GM19238 (cell line): Measurements from ENCODE around the gene PRPF31.

ENCODE experiments used
- DNase-seq: peaks from one replicate; pipeline ENCODE4 v3.0.0; 2011; ENCODE audit warnings: low spot score; ENCODE audit not compliant: insufficient read length

Gene PRPF31

DNA sequence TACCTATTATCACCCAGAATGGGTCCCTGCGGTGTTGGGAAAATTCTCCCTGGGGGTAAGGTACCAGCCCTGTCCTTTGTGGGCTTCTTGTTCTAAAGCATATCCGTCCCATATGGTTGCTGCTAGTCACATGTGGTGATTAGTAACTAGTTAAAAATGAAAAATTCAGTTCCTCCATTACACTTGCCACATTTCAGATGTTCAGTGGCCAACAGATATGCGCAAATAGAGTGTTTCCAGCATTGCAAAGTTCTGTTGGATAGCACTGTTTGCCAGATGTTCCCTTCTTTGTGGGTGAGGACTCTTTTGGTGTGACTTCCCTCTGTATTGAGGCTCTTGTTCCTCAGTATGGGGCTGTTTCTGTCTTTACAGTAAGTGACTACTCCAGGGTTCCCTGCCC, 25.8 kb downstream of the PRPF31 start:
- DNase-seq: no peak

DNA sequence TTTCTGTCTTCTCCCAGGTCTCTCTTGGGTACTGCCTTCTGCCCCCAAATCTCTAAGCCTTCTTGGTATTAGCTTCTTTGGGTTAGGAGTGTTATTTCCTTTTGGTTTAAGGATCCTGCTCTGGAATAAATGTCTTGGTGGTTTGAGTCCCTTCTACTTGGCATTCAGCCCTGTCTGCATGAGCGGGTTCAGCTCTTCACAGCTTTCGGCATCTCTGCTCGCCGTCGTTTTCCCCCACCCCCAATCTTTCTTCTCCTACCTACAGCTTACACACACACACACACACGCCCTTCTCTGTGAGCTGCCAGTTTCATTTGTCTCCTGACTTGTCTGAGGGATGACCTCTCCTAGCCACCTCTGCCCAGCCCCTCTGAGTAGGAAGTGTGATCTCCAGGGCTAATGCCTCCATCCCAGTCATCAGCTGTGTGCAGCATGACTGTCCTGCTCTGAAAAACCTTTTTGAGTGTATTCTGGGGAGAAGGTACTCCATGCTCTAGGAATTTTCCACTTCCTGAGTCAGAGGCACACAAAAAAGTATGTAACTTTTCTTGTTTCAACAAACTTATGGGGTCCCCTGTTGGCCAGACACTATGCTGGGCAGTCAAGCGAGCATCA, 26.7 kb downstream of the PRPF31 start:
- DNase-seq: no peak

DNA sequence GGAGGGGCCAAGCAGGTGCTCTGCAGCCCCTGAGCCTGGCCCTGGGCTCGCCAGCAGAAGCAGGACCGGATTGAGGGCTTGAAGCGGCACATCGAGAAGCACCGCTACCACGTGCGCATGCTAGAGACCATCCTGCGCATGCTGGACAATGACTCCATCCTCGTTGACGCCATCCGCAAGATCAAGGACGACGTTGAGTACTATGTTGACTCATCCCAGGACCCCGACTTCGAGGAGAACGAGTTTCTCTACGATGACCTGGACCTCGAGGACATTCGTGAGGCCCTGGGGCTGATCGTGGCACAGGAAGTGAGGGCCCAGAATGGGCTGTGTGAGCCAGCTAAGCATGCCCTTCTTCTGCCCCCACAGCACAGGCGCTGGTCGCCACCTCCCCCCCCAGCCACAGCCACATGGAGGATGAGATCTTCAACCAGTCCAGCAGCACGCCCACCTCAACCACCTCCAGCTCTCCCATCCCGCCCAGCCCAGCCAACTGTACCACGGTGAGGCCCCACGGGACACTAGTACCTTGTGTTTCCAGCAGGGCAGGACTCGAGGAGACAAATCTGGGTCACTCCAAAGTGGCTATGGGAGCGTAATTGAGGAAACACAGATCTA, 30.1 kb downstream of the PRPF31 start:
- DNase-seq: no peak

DNA sequence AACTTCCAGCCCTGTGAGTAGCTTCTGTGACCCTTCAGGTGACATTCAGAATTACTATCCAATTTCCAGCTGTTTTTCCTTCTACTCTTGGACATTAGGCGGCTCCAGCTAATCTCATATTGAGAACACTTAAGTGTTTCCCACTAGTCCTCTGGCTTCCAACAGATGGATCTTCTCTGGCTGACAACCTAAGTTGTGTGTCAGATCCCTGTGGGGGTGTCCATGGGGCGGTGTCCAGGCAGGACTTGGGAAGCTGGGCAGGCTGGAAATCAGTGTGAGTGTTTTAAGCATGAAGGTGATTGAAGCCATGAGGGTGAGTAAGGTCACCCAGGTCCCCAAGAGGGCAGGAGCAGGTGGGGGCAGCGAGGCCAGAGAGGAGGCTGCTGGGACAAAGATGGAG, 32.1 kb downstream of the PRPF31 start:
- DNase-seq: no peak

DNA sequence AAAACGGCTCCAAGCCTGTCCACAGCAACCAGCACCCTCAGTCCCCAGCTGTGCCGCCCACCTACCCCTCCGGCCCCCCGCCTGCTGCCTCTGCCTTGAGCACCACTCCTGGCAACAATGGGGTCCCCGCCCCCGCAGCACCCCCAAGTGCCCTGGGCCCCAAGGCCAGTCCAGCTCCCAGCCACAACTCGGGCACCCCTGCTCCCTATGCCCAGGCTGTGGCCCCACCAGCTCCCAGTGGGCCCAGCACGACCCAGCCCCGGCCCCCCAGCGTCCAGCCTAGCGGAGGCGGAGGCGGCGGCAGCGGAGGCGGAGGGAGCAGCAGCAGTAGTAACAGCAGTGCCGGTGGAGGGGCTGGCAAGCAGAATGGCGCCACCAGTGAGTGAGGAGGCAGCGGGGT, 32.6 kb downstream of the PRPF31 start:
- DNase-seq: no peak

DNA sequence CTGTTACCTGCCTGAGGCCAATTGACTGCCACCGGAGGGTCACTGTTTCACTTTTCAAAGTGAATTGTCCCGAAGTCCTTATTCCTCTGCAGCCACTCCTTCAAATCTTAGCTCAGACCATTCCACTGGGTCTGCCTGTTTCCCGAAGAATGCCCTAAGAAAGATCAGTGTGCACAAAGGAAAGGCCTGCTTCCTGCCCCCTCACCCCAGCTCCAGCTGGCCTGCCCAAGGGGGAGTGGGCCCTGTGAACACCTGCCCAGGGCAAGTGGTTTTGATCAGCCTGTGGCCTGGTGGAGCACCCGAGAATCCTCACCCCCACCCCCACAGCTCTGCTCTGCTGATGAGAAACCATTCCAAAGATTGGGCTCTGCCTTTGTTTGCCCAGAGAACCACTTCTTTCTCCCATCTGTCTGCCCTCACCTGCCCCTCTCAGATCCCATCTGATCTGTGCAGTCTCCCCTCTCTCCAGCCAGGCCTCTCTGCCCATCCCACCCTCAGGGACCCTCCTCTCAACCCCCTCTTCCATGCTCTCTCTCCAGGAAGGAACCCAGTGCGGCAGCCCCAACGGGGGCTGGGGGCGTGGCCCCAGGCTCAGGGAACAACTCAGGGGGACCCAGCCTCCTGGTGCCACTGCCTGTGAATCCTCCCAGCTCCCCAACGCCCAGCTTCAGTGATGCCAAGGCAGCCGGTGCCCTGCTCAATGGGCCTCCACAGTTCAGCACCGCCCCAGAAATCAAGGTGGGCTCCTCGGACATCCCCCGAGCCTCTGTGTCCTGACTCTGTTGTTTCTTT, 33.7 kb downstream of the PRPF31 start:
- no peak for DNase-seq

DNA sequence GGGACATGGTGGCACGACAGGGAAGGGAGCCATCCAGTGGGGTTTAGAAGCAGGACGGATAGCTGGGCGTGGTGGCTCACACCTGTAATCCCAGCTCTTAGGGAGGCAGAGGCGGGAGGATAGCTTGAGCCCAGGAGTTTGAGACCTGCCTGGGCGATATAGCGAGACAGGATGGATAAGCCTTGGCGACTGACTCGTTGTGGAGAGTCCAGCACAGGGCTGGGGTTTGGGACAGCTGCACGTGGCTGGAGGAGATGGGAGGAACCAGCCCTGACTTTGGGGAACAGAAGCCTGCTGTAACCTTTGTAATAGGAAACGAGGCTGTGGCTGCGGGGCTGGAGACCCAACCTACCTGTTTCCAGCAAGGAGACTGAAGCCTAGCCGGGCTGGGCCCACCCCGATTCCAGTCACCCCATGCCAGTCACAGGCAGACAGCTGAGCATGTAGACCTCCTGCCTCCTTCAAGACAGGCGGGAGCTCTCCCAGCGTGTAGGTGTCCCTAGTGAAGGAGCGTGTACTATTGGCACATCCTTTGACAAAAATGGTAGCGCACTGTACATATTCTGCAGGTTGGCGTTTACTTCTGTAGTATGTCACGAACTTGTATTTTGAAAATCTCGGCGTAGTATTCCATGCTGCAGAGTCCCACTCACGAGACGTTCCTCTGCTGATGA, 35.9 kb downstream of the PRPF31 start:
- no peak for DNase-seq

DNA sequence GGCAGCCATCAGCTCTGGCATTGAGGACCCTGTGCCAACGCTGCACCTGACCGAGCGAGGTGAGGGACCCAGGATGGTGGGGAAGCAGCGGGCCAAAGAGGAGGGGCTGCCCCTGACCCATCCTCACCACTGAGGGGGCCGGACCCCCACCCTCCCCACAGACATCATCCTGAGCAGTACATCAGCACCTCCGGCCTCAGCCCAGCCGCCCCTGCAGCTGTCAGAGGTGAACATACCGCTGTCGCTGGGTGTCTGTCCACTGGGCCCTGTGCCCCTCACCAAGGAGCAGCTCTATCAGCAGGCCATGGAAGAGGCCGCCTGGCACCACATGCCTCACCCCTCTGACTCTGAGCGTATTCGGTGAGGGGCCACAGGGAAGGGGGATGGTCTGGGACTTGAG, 36.7 kb downstream of the PRPF31 start:
- DNase-seq: no peak

DNA sequence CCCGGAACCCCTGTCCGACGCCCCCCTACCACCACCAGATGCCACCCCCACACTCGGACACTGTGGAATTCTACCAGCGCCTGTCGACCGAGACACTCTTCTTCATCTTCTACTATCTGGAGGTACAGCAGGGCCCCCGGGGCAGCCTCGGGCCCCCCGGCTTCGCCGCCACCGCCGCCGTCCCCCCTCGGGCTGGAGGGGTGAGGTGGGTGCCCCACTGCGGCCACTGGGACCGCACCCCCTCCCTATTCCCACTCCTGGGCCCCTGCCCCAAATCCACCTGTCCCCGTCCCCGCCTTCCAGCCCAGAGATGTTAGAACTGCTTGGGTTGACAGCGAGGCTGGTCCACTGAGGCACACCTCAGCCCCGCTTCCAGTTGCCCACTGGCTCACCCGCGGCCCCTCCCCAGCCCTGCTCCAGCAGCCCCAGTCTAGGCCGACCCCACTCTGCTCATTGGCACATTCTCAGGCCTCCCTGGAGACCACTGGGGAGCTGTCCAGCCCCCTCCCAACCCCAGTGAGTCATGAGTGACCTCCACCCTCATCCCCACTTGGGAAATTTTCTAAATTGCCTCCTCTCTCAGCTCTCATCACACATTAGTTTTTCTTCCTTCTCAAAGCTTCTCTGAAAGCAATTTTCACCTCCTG, 37.4 kb downstream of the PRPF31 start:
- DNase-seq: no peak

DNA sequence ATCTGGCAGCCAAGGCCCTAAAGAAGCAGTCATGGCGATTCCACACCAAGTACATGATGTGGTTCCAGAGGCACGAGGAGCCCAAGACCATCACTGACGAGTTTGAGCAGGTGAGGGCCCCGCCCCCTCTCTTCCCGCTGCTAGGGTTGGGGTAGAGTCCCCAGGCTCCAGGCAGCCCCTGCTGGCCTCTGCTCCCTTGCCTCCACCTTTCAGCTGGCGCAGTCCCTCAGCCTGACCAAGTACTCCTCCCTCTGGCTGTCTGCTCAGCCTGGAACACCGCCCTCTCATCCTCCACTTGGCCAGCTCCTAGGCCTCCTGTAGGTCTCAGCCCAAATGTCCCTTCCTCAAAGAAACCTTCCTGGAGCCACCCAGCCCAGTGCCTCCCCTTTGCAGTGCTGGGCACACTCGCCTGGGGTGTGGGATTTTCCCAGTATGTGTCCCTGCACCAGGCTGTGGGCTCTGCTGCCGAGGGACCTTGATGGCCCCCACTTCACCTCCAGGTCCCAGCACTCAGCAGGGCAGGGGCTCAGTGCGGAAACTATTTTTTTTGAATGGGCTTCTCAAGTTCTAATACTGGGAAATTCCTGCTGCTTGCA, 38.3 kb downstream of the PRPF31 start:
- DNase-seq: no peak

DNA sequence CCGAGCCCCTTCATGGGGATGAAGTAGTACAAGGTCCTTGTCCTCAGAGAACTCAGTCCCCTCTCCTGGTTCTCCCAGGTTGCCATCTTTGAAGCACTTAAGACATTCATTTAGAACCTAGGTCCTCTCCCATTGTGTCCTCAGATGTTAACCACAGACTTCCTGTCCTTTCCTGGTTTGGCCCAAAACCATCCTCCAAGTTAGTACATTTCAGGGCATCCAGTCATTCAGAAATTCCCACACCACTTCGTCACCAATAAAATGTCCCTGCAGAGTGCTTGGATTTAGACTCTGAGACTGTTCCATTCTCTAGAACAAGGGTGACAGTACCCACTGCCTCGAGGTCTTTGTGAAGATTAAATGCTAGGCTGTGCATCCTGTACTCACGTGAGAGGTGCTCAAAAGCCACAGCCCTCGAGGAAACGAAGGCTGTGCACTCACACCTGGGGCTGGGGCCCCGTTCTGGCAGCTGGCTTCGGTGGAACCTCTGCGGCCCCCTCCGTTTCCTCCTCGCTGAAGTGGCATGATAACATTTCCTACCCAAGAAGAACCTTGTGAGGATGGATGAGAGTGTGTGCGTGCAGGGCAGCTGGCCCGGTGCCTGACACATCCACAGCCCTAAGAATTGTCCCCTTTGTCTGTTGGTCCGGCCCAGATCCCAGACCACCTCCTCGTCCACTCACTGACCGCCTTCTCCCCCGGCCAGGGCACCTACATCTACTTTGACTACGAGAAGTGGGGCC, 39.2 kb downstream of the PRPF31 start:
- no peak for DNase-seq

DNA sequence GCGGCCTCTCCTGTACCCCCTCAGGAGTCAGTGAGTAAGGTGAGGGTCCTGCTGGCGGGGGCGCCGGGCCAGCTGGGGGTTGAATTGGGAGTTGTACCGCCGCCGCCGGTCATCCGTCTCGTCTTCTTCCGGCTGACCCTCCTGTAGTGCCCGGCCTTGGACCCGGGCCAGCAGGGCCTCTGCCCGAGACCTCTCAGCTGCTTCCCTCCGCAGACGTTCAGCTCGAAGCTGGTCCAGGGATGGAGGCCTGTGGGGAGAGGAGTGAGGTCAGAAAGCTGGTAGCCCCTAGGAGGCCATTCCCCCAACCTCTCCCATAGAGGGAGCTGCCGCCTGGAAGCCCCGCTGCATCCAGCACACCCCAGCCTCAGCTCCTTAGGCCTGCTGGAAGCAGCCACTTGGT, 40.1 kb downstream of the PRPF31 start:
- no peak for DNase-seq

DNA sequence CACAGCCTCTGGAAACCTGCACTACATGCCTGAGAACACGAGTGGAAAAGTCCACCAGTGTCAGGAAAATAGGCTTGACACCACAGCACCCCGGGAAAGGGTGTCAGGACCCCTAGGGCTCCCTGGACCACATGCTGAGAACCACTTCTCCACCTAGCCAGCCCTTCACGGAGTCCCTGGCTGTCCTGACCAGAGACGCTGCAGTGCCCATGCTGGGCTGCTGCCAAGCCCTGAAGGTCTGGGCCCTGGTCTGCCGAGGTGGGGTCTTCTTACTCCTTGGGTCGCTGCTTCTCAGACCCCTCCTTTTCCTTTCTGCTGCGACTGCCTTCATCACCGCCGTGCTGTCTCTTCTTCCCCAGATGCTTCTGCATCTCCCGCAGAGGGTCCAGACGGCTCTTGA, 40.9 kb downstream of the PRPF31 start:
- no peak for DNase-seq

DNA sequence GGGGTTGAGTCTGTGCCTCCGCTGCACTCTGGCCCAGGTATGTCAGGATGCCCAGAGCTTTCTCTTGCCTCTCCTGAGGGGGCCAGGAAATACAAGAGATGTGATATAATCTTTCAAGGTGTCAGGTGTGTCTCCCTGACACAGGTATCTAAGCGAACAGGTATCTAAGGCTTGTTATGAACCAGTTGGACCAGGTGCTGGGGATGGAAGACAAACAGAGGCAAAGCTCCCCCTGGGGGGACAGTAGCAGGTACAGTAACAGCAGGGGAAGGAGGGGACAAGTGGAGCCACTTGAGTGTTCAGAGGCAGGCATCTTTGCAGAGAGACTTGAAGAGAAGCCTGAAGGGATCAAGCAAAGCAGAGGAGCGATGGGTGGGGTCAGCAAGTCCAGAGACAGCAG, 41.4 kb downstream of the PRPF31 start:
- no peak for DNase-seq

DNA sequence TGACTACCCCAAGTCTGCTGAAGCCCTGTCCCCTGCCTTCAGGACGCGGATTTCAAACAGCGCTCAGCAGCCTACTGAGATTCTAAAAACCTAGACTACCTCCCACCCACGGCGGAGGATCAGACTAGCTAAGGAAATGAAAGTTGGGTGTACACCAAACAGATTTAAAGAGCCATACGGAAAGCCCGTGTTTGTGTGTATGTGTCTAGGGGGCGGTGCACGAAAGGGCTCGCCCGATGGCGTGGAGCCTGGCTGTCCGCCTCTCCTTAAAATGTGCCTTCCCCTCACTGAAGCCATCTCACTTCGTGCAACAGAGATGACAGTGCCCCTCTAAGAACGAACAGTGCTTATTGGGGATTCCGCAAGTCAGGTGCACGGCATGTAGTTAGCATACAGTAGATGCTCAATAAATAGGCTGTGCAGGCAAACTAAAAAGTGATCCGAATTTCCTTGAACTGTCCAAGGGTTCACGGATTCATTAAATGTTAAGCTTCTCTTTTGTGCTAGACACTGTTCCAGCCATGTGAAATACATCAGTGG, 43.3 kb downstream of the PRPF31 start:
- DNase-seq: peak; percentile 39

DNA sequence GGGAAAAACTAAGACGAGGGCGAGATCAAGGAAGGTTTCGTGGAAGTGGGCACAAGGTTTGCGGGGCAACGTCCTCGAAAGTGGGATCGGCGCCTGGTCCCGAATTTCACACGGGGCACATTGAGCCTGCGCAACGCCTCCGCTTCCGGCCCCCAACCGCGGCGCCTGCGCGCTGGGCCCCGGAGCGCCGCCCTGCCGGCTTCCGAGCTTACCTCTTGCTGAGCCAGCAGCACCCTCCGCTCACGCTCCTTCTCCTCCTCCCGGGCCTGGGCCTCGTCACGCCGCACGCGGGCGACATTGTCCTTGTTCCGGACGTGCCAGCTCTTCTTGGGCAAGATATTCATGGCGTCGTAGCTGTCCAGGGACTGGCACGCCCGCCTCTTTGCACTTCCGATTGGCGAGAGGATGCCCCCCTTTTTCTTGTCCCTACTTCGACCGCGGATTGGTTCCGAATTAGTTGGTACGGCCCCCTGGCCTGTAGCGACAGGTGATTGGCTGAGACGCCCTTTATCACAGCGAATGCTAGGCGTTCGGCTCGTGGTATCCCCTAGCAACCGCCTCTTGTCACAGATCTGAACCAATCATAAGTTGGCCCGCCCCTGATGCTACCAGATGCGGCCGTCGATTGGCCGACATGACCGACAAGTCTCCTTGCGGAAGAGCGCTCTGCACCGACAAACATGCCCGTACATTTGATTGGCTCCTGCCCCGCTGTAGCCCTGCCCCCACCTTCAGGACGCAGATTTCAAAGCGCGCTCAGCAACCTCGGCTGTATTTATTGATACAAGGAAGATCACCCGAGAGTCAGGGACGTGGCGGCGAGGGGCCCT, 44.0 kb downstream of the PRPF31 start, which contains the start of gene LENG1:
LENG1 (minus strand) TSS at position 370 of the 830 bp plus-strand sequence; CDS start at position 344, 26 bp downstream.
- peak; percentile 99 for DNase-seq

DNA sequence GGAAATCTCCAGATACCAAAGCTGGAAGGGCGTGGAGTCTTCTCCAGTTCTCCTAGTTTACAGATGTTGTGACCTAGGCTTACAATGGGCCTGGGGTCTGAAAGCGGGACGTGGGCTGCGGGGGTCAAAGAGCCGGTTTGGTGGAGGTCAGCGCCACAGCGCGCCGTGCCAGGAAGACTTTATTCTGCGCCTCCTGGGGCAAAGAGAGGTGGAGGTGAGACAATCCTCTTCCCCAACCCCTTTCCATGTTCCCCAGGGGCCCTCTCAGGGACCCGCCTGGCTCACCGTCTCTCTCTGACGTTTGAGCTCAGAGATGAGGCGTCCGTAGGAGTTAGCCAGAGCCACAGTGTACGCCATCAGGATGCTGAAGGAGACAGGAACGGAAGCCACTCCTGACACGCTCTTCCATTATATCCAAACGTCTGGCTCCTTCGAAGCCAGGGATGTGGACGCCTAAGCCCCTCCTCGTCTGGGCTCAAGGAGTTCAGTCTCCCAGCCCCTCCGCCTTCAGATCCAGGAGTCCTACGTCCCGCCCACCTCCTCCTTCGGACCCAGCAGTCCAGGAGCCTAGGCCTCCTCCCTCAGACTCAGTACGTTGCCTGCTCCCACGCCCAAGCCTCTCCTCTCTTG, 44.7 kb downstream of the PRPF31 start:
- no peak for DNase-seq

DNA sequence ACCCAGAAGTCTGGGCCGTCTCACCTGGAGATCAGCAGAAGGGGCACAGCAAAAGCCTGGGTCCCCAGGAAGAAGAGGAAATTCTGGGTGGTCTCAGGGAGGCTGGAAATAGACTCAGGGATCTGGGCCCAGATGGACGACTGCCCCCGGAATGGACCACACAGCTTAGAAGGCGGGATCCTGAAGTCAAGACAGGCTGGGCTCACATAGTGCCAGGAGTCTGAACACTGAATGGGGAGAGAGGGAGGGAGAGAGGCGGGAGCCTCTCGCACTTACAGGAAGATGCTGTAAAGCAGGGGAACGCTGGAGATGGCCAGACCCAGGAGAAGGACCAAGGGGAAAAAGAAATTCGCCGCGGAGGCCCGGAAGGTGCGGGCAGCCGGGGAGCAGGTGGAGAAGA, 45.3 kb downstream of the PRPF31 start:
- DNase-seq: no peak
